Lower lobe of right lung (tissue), 2 donors: ENCODE data around the gene COL12A1. TPM values are rescaled to one million over a fixed set of nuclear protein-coding genes. Genes with fewer than 3 reads are reported as not detected.
A peak's percentile ranks its signal among the peaks of the same experiment; 100 is the strongest.

Source experiments
- ATAC-seq, 2 donors: fragments of 200-7000 bp; cut with Tn5 transposase; one replicate each; pipeline ENCODE4 v1.9.1; 2020 to 2022; ENCODE audit warnings: mild to moderate bottlenecking in 2 of 2, moderate library complexity in 2 of 2
- DNase-seq: peaks from one replicate; pipeline ENCODE4 v3.0.0-alpha.2; 2020
- H3K27ac ChIP-seq: fragments of 200-600 bp; one replicate; pipeline ENCODE4 v1.8.0; 2022
- H3K27me3 ChIP-seq: fragments of 200-600 bp; one replicate; pipeline ENCODE4 v1.8.0; 2022; ENCODE audit warnings: low read depth
- H3K36me3 ChIP-seq: fragments of 200-600 bp; one replicate; pipeline ENCODE4 v1.8.0; 2022; ENCODE audit warnings: mild to moderate bottlenecking
- H3K4me1 ChIP-seq: fragments of 200-600 bp; one replicate; pipeline ENCODE4 v1.8.0; 2022
- H3K4me3 ChIP-seq: fragments of 200-600 bp; one replicate; pipeline ENCODE4 v1.8.0; 2022; ENCODE audit warnings: mild to moderate bottlenecking
- H3K9me3 ChIP-seq: fragments of 200-600 bp; one replicate; pipeline ENCODE4 v1.8.0; 2022
- CTCF ChIP-seq: fragments of 200-600 bp; IDR thresholded peaks from one replicate; pipeline ENCODE4 v1.8.0; 2022; ENCODE audit warnings: antibody characterized with exemption, mild to moderate bottlenecking
- intact Hi-C: fragments of 100-400 bp; cut with DNase I; formaldehyde crosslinking; loops from one replicate; pipeline ENCODE4 v1.11.0; 2022
- long read RNA-seq: library from polyadenylated mRNA; unstranded; transcript quantifications from one replicate; pipeline ENCODE4 v2.0.0, GENCODE V29; 2021
- total RNA-seq: library from RNA; stranded (reverse); fragmentation: NEBNext Ultra II Directional; extraction: Animal tissue kit (Norgen Biotek cat#: 25700); gene quantifications from one replicate; pipeline ENCODE4 v1.2.1, GENCODE V29; 2021
- donor health status: DM: no; HTN: yes; CAD: no; lungs with severe emphysema.

COL12A1 gene
- 36.6 TPM for total RNA-seq
- long read RNA-seq, partial matches to known transcripts = 10 of 14 reads
- long read RNA-seq, other reads (novel, unspliced or antisense) = 4 of 14 reads

- Histone ChIP-seq H3K9me3 (no peaks in the 10 kb centered on the region), H3K27me3 (peaks cover 64% of the 10 kb centered on the region), H3K4me1 (peaks cover 51% of the 10 kb centered on the region), H3K27ac (peak within 1 kb of the TSS; percentile 69), H3K36me3 (no peaks in the 10 kb centered on the region), H3K4me3 (peak within 1 kb of the TSS; percentile 57)
- ATAC-seq (peak; percentile 84 to 87), DNase-seq (peak; percentile 93)
- intact Hi-C loops = no loop called here
- TF ChIP-seq CTCF = no peak
Measured at GRCh38 chr6:75205776-75206575, at the start of gene COL12A1. Gene COL12A1 (minus strand): TSS chr6:75206053. CDS start chr6:75202792, 3,261 bp downstream.

GRCh38 chr6:75250552-75250951 is 44.7 kb upstream of the COL12A1 start:
- no peak for DNase-seq
- peaks cover 31% of the 10 kb centered on the region for H3K36me3 ChIP-seq
- intact Hi-C loops = no loop called here
- H3K27me3 ChIP-seq = no peaks in the 10 kb centered on the region
- no peak for TF ChIP-seq CTCF
- H3K4me1 ChIP-seq = no peaks in the 10 kb centered on the region
- ATAC-seq = no peak
- no peak overlapping the region for H3K27ac ChIP-seq
- H3K4me3 ChIP-seq = no peak overlapping the region
- H3K9me3 ChIP-seq = no peaks in the 10 kb centered on the region

- ATAC-seq = no peak
- intact Hi-C loops = no loop called here
Measured at GRCh38 chr6:75249837-75250236, 44.0 kb upstream of the COL12A1 start.

GRCh38 chr6:75246386-75246785 is 40.5 kb upstream of the COL12A1 start:
- Histone ChIP-seq H3K27ac (no peak overlapping the region), H3K9me3 (no peaks in the 10 kb centered on the region), H3K4me3 (no peak overlapping the region), H3K4me1 (peaks cover 22% of the 10 kb centered on the region), H3K27me3 (no peaks in the 10 kb centered on the region), H3K36me3 (no peaks in the 10 kb centered on the region)
- TF ChIP-seq CTCF = no peak
- DNase-seq (no peak), ATAC-seq (no peak)
- intact Hi-C loops = no loop called here

More at GRCh38 chr6:75249837-75250236, 44.0 kb upstream of the COL12A1 start:
- Histone ChIP-seq H3K27me3 (no peaks in the 10 kb centered on the region), H3K4me3 (no peak overlapping the region), H3K27ac (no peak overlapping the region), H3K36me3 (peaks cover 24% of the 10 kb centered on the region), H3K9me3 (no peaks in the 10 kb centered on the region), H3K4me1 (no peaks in the 10 kb centered on the region)
- TF ChIP-seq CTCF = no peak
- no peak for DNase-seq

- DNase-seq = no peak
- no peaks in the 10 kb centered on the region for H3K27me3 ChIP-seq
- intact Hi-C loops = no loop called here
- no peak for TF ChIP-seq CTCF
- peaks cover 22% of the 10 kb centered on the region for H3K36me3 ChIP-seq
- peak overlapping the region; percentile 87 for H3K4me3 ChIP-seq
- H3K27ac ChIP-seq = peak overlapping the region; percentile 94
- peaks cover 31% of the 10 kb centered on the region for H3K4me1 ChIP-seq
- H3K9me3 ChIP-seq = no peaks in the 10 kb centered on the region
- peak; percentile 2 to 29 for ATAC-seq
Measured at GRCh38 chr6:75244063-75244584, 38.3 kb upstream of the COL12A1 start.
